Measurements from ENCODE around the gene DBNL. TPM values are rescaled to one million over a fixed set of nuclear protein-coding genes. Genes with fewer than 3 reads are reported as not detected.

The DBNL gene
- total RNA-seq, 1 donor from 2014 or later, result 93.7 TPM

- DNase-seq, result no peak
- Histone ChIP-seq H3K27me3 (no peaks in the 10 kb centered on the region), H3K27ac (peak overlapping the region; percentile 78), H3K4me1 (peaks cover 3% of the 10 kb centered on the region), H3K9me3 (no peaks in the 10 kb centered on the region), H3K4me3 (peak overlapping the region; percentile 53), H3K36me3 (peaks cover 11% of the 10 kb centered on the region)
- intact Hi-C loops (cut with DNase I), result no loop called here
- ATAC-seq, result no peak
- no peak for TF ChIP-seq CTCF (IDR thresholded peaks at IDR 0.05)
Observed at GRCh38 chr7:44104860-44105771, 60.6 kb downstream of the DBNL start.

- no peak for TF ChIP-seq CTCF (IDR thresholded peaks at IDR 0.05)
- intact Hi-C loops (cut with DNase I), result no loop called here
- Histone ChIP-seq H3K4me1 (peaks cover 3% of the 10 kb centered on the region), H3K4me3 (peak overlapping the region; percentile 53), H3K9me3 (no peaks in the 10 kb centered on the region), H3K27ac (peak overlapping the region; percentile 78), H3K36me3 (peaks cover 17% of the 10 kb centered on the region), H3K27me3 (no peaks in the 10 kb centered on the region)
- DNase-seq (no peak), ATAC-seq (no peak)
Observed at GRCh38 chr7:44105832-44106231, 61.3 kb downstream of the DBNL start.

- Histone ChIP-seq H3K27me3 (no peaks in the 10 kb centered on the region), H3K27ac (peak overlapping the region; percentile 78), H3K4me3 (peak overlapping the region; percentile 53), H3K9me3 (no peaks in the 10 kb centered on the region), H3K4me1 (peaks cover 3% of the 10 kb centered on the region), H3K36me3 (peaks cover 23% of the 10 kb centered on the region)
- DNase-seq (no peak), ATAC-seq (no peak)
- intact Hi-C loops (cut with DNase I), result no loop called here
- no peak for TF ChIP-seq CTCF (IDR thresholded peaks at IDR 0.05)
Observed at GRCh38 chr7:44106311-44107065, 62.0 kb downstream of the DBNL start.

GRCh38 chr7:44107116-44107960 is 62.8 kb downstream of the DBNL start:
- DNase-seq, result no peak
- Histone ChIP-seq H3K4me3 (peak overlapping the region; percentile 53), H3K9me3 (no peaks in the 10 kb centered on the region), H3K27ac (no peak overlapping the region), H3K27me3 (no peaks in the 10 kb centered on the region), H3K36me3 (peaks cover 32% of the 10 kb centered on the region), H3K4me1 (peaks cover 3% of the 10 kb centered on the region)
- intact Hi-C loops (cut with DNase I), result no loop called here
- TF ChIP-seq CTCF (IDR thresholded peaks at IDR 0.05), result no peak
- ATAC-seq, result no peak

Measured in upper lobe of right lung (tissue), 1 donor.